H9 (cell line): ENCODE results near the gene CCPG1. TPM values are rescaled to one million over a fixed set of nuclear protein-coding genes. Genes with fewer than 3 reads are reported as not detected.

ENCODE experiments used
- DNase-seq: peaks from one replicate; pipeline ENCODE4 v3.0.0-alpha.2; 2017
- H2AFZ ChIP-seq: one replicate; pipeline ENCODE4 v1.6.1; 2013; ENCODE audit warnings: mild to moderate bottlenecking, low read length, control low read depth, moderate library complexity
- H2AK5ac ChIP-seq: 2 replicates; pipeline ENCODE4 v1.6.1; 2013; ENCODE audit warnings: low read length, control low read depth, mixed read lengths; ENCODE audit not compliant: insufficient read length
- H2BK120ac ChIP-seq: one replicate; pipeline ENCODE4 v1.6.1; 2013; ENCODE audit warnings: low read depth, mild to moderate bottlenecking, low read length, control low read depth, inconsistent platforms; ENCODE audit not compliant: poor library complexity, severe bottlenecking
- H2BK12ac ChIP-seq: 2 replicates; pipeline ENCODE4 v1.6.1; 2013; ENCODE audit warnings: low read length, control low read depth, mixed read lengths, low read depth; ENCODE audit not compliant: insufficient read length
- H2BK15ac ChIP-seq: 2 replicates; pipeline ENCODE4 v1.6.1; 2013; ENCODE audit warnings: low read depth, low read length, control low read depth
- H2BK20ac ChIP-seq: one replicate; pipeline ENCODE4 v1.6.1; 2013; ENCODE audit warnings: low read depth, mild to moderate bottlenecking, low read length, control low read depth, inconsistent platforms; ENCODE audit not compliant: poor library complexity, severe bottlenecking
- H2BK5ac ChIP-seq: 2 replicates; pipeline ENCODE4 v1.6.1; 2013; ENCODE audit warnings: low read length, control low read depth, mixed read lengths; ENCODE audit not compliant: insufficient read length
- H3K14ac ChIP-seq: 2 replicates; pipeline ENCODE4 v1.6.1; 2013; ENCODE audit warnings: low read length, control low read depth; ENCODE audit not compliant: insufficient read depth
- H3K18ac ChIP-seq: 2 replicates; pipeline ENCODE4 v1.6.1; 2013; ENCODE audit warnings: low read depth, mild to moderate bottlenecking, mixed read lengths, low read length, control low read depth; ENCODE audit not compliant: insufficient read length
- H3K23ac ChIP-seq: 2 replicates; pipeline ENCODE4 v1.6.1; 2013; ENCODE audit warnings: low read length, control low read depth, mixed read lengths, low read depth; ENCODE audit not compliant: insufficient read length
- H3K23me2 ChIP-seq: 2 replicates; pipeline ENCODE4 v1.6.1; 2013; ENCODE audit warnings: low read depth, mild to moderate bottlenecking, mixed read lengths, low read length, control low read depth; ENCODE audit not compliant: insufficient read length, poor library complexity, severe bottlenecking
- H3K27ac ChIP-seq: 2 replicates; pipeline ENCODE4 v1.5.1; 2013; ENCODE audit warnings: low read length, control low read depth, mixed read lengths, low read depth; ENCODE audit not compliant: insufficient read length
- H3K27me3 ChIP-seq: 2 replicates; pipeline ENCODE4 v1.6.1; 2013; ENCODE audit warnings: low read length, control low read depth, inconsistent platforms; ENCODE audit not compliant: insufficient read depth
- H3K4ac ChIP-seq: 2 replicates; pipeline ENCODE4 v1.6.1; 2013; ENCODE audit warnings: low read depth, mild to moderate bottlenecking, control low read depth, inconsistent platforms, low read length, moderate library complexity
- H3K4me1 ChIP-seq: 2 replicates; pipeline ENCODE4 v1.6.1; 2013; ENCODE audit warnings: low read length, control low read depth, inconsistent platforms; ENCODE audit not compliant: insufficient read depth
- H3K4me2 ChIP-seq: 2 replicates; pipeline ENCODE4 v1.6.1; 2013; ENCODE audit warnings: low read length, control low read depth, mixed read lengths; ENCODE audit not compliant: insufficient read length, insufficient read depth
- H3K56ac ChIP-seq: 2 replicates; pipeline ENCODE4 v1.6.1; 2013; ENCODE audit warnings: low read depth, mild to moderate bottlenecking, mixed read lengths, low read length, control low read depth; ENCODE audit not compliant: insufficient read length
- H3K79me1 ChIP-seq: 2 replicates; pipeline ENCODE4 v1.6.1; 2013; ENCODE audit warnings: low read depth, mild to moderate bottlenecking, moderate library complexity, low read length, control low read depth, inconsistent platforms; ENCODE audit not compliant: insufficient read depth, poor library complexity, severe bottlenecking
- H3K79me2 ChIP-seq: 2 replicates; pipeline ENCODE4 v1.6.1; 2013; ENCODE audit warnings: low read length, control low read depth, inconsistent platforms; ENCODE audit not compliant: insufficient read depth
- H3K9ac ChIP-seq: 2 replicates; pipeline ENCODE4 v1.6.1; 2013; ENCODE audit warnings: low read length, control low read depth, mixed read lengths; ENCODE audit not compliant: insufficient read length; ENCODE audit errors: extremely low read depth
- H3K9me3 ChIP-seq: one replicate; pipeline ENCODE4 v1.6.1; 2013; ENCODE audit warnings: low read depth, low read length, inconsistent platforms; ENCODE audit not compliant: control insufficient read depth
- H3T11ph ChIP-seq: one replicate; pipeline ENCODE4 v1.6.1; 2013; ENCODE audit warnings: mild to moderate bottlenecking, low read length, control low read depth, inconsistent platforms
- H4K20me1 ChIP-seq: one replicate; pipeline ENCODE4 v1.6.1; 2013; ENCODE audit not compliant: control insufficient read depth, insufficient read length, insufficient read depth
- H4K5ac ChIP-seq: 2 replicates; pipeline ENCODE4 v1.6.1; 2013; ENCODE audit warnings: low read depth, mild to moderate bottlenecking, mixed read lengths, low read length, control low read depth; ENCODE audit not compliant: insufficient read length
- H4K8ac ChIP-seq: replicated peaks from 2 replicates; pipeline ENCODE4 v1.6.1; 2013; ENCODE audit warnings: low read length, control low read depth, mixed read lengths, low read depth; ENCODE audit not compliant: insufficient read length
- H4K91ac ChIP-seq: 2 replicates; pipeline ENCODE4 v1.6.1; 2013; ENCODE audit warnings: low read depth, mild to moderate bottlenecking, moderate library complexity, mixed read lengths, low read length, control low read depth; ENCODE audit not compliant: insufficient read length
- H3K27ac Mint-ChIP-seq, 3 experiments: 2 replicates in 2 of 3; 3 replicates in 1 of 3; pipeline ENCODE4 v1.8.0; 2020 to 2021; ENCODE audit warnings: mixed read lengths in 3 of 3, mild to moderate bottlenecking in 1 of 3, moderate library complexity in 1 of 3
- H3K27me3 Mint-ChIP-seq: 2 replicates; pipeline ENCODE4 v1.8.0; 2021; ENCODE audit warnings: low read depth, mild to moderate bottlenecking, moderate library complexity, mixed read lengths
- H3K36me3 Mint-ChIP-seq, 3 experiments: 2 replicates in 2 of 3; 3 replicates in 1 of 3; pipeline ENCODE4 v1.8.0; 2020 to 2021; ENCODE audit warnings: low read depth in 3 of 3, mixed read lengths in 3 of 3; ENCODE audit not compliant: insufficient read depth in 1 of 3
- H3K4me1 Mint-ChIP-seq, 2 experiments: 2 replicates each; pipeline ENCODE4 v1.8.0; 2020; ENCODE audit warnings: mixed read lengths in 2 of 2
- H3K4me3 Mint-ChIP-seq, 2 experiments: 2 replicates in 1 of 2; 3 replicates in 1 of 2; pipeline ENCODE4 v1.8.0; 2020 to 2021; ENCODE audit warnings: mild to moderate bottlenecking in 2 of 2, mixed read lengths in 2 of 2, moderate library complexity in 1 of 2
- H3K9me3 Mint-ChIP-seq, 2 experiments: 2 replicates in 1 of 2; 3 replicates in 1 of 2; pipeline ENCODE4 v1.8.0; 2020; ENCODE audit warnings: mild to moderate bottlenecking in 2 of 2, mixed read lengths in 2 of 2, moderate library complexity in 1 of 2
- WGBS: extraction: QIAGEN DNeasy Blood & Tissue Kit; methylation state at CpG from one replicate; pipeline ENCODE4 v1.1.7; 2013; ENCODE audit warnings: missing lambda C conversion rate, low lambda C conversion rate, mixed read lengths; ENCODE audit not compliant: insufficient read length; ENCODE audit errors: extremely low coverage; 5-methylcytosine and 5-hydroxymethylcytosine counted together
- total RNA-seq: library from RNA; stranded (reverse); gene quantifications from 2 replicates; pipeline ENCODE4 v1.2.1, GENCODE V29; 2021
- TF ChIP-seq, protein P1 (sequence below): fragments of 200-600 bp; sonication (generic); conservative IDR thresholded peaks from 3 replicates; pipeline ENCODE4 v1.8.0; 2021; ENCODE audit warnings: antibody characterized with exemption, mild to moderate bottlenecking

CCPG1 gene
- total RNA-seq, 1 experiment from 2014 or later, result 9.0 TPM

- no peak overlapping the region for H3K14ac ChIP-seq
- no peak overlapping the region for H4K8ac ChIP-seq
- no peak overlapping the region for H3K4ac ChIP-seq
- H3T11ph ChIP-seq, result no peak overlapping the region
- H3K79me2 ChIP-seq, result no peaks in the 10 kb centered on the region
- no peaks in the 10 kb centered on the region for H4K20me1 ChIP-seq
- H2BK5ac ChIP-seq, result no peak overlapping the region
- DNase-seq, result no peak
- H3K9ac ChIP-seq, result no peak overlapping the region
- no peak overlapping the region for H3K27ac Mint-ChIP-seq
- WGBS, result no CpG with 5 or more reads among the region's 6 CpGs
- H2BK15ac ChIP-seq, result no peak overlapping the region
- no peak overlapping the region for H2BK20ac ChIP-seq
- no peaks in the 10 kb centered on the region for H3K27me3 ChIP-seq
- no peaks in the 10 kb centered on the region for H3K4me1 ChIP-seq
- H3K27me3 Mint-ChIP-seq, result no peaks in the 10 kb centered on the region
- H3K27ac ChIP-seq, result no peak overlapping the region
- H3K4me2 ChIP-seq, result no peak overlapping the region
- H4K5ac ChIP-seq, result no peak overlapping the region
- H2BK120ac ChIP-seq, result no peak overlapping the region
- H3K4me3 Mint-ChIP-seq, result no peak overlapping the region
- H3K4me1 Mint-ChIP-seq, result no peaks in the 10 kb centered on the region
- H3K9me3 ChIP-seq, result no peaks in the 10 kb centered on the region
- no peaks in the 10 kb centered on the region; a peak in 1 of 7 replicates for H3K36me3 Mint-ChIP-seq
- no peak overlapping the region for H3K18ac ChIP-seq
- no peaks in the 10 kb centered on the region for H3K79me1 ChIP-seq
- H2BK12ac ChIP-seq, result no peak overlapping the region
- H3K56ac ChIP-seq, result no peak overlapping the region
- H2AK5ac ChIP-seq, result no peak overlapping the region
- H3K9me3 Mint-ChIP-seq, result peaks cover 2 to 3% of the 10 kb centered on the region in 2 experiments; a peak in 2 of 5 replicates
- H2AFZ ChIP-seq, result no peak overlapping the region
- H3K23me2 ChIP-seq, result no peaks in the 10 kb centered on the region
- no peak overlapping the region for H4K91ac ChIP-seq
- no peak overlapping the region for H3K23ac ChIP-seq
- TF ChIP-seq, protein P1, sequence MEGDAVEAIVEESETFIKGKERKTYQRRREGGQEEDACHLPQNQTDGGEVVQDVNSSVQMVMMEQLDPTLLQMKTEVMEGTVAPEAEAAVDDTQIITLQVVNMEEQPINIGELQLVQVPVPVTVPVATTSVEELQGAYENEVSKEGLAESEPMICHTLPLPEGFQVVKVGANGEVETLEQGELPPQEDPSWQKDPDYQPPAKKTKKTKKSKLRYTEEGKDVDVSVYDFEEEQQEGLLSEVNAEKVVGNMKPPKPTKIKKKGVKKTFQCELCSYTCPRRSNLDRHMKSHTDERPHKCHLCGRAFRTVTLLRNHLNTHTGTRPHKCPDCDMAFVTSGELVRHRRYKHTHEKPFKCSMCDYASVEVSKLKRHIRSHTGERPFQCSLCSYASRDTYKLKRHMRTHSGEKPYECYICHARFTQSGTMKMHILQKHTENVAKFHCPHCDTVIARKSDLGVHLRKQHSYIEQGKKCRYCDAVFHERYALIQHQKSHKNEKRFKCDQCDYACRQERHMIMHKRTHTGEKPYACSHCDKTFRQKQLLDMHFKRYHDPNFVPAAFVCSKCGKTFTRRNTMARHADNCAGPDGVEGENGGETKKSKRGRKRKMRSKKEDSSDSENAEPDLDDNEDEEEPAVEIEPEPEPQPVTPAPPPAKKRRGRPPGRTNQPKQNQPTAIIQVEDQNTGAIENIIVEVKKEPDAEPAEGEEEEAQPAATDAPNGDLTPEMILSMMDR, result peak; percentile 69
These were observed 27.0 kb upstream of the CCPG1 start for GRCh38 chr15:55434989-55435825.
